Measurements from ENCODE around the gene ADPRS.

The ADPRS gene

GRCh38 chr1:36119456-36119855, 30.8 kb downstream of the ADPRS start:
- no peaks in the 10 kb centered on the region for H3K36me3 ChIP-seq (ENCODE audit: control insufficient read depth, insufficient read depth, low read length)
- TF ChIP-seq, protein P1, sequence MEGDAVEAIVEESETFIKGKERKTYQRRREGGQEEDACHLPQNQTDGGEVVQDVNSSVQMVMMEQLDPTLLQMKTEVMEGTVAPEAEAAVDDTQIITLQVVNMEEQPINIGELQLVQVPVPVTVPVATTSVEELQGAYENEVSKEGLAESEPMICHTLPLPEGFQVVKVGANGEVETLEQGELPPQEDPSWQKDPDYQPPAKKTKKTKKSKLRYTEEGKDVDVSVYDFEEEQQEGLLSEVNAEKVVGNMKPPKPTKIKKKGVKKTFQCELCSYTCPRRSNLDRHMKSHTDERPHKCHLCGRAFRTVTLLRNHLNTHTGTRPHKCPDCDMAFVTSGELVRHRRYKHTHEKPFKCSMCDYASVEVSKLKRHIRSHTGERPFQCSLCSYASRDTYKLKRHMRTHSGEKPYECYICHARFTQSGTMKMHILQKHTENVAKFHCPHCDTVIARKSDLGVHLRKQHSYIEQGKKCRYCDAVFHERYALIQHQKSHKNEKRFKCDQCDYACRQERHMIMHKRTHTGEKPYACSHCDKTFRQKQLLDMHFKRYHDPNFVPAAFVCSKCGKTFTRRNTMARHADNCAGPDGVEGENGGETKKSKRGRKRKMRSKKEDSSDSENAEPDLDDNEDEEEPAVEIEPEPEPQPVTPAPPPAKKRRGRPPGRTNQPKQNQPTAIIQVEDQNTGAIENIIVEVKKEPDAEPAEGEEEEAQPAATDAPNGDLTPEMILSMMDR (IDR thresholded peaks at IDR 0.05; ENCODE audit: insufficient read depth, low read length, poor library complexity, severe bottlenecking): no peak
- no peaks in the 10 kb centered on the region for H3K27me3 ChIP-seq (replicated peaks; ENCODE audit: control insufficient read depth, insufficient read depth, low read length)
- no peak overlapping the region for H3K4me3 ChIP-seq (replicated peaks; ENCODE audit: low read depth, low read length)
- DNase-seq (ENCODE audit: extremely low read depth, insufficient read length): no peak

DNA sequence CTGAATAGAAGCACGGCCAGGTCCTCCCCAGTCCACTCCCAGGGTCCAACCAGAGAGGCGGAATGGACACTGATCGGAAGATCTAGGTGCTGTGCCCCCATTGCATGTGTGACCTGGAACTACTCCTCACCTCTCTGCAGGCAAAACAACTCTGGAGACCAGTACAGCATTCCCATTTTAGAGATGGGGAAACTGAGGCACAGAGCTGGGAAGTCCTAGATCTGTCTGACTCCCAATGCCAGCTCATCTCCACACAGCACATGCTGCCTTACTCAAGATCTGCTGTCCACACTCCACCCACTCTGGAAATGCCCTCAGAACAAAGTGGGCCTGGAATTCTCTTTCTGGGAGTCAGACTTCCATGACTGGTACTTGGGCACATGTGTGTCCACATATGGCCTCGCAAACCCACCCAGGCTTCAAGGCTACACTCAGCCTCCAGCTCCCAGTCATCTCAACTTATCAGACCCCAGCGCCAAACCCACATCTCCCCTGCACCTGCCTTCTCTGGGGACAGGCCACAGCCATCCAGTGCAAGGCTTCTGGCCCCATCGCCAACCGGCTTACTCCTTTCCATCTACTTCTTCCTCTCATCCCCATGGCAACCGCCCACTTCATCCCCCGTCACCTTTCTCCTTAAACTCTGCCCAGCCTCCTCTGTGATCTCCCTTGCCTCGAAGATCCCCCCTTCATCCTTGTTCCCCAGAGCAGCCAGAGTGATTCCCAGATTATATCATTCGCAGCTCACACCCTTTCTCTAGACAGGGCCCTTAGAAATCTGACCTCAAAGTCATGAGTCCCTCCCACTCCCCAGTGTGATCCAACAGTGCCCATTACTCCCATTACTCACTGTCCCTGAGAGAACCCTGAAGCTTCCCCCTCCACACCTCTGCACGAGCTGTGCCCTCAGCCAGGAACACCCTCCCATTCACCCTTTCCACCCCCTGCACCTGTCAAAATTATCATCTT, 33.7 kb downstream of the ADPRS start:
- H3K27me3 ChIP-seq (replicated peaks; ENCODE audit: control insufficient read depth, insufficient read depth, low read length): no peaks in the 10 kb centered on the region
- H3K4me3 ChIP-seq (replicated peaks; ENCODE audit: low read depth, low read length): no peak overlapping the region
- TF ChIP-seq, protein P1 (IDR thresholded peaks at IDR 0.05; ENCODE audit: insufficient read depth, low read length, poor library complexity, severe bottlenecking): no peak
- H3K36me3 ChIP-seq (ENCODE audit: control insufficient read depth, insufficient read depth, low read length): no peaks in the 10 kb centered on the region
- no peak for DNase-seq (ENCODE audit: extremely low read depth, insufficient read length)

- no peaks in the 10 kb centered on the region for H3K36me3 ChIP-seq (ENCODE audit: control insufficient read depth, insufficient read depth, low read length)
- TF ChIP-seq, protein P1 (IDR thresholded peaks at IDR 0.05; ENCODE audit: insufficient read depth, low read length, poor library complexity, severe bottlenecking): no peak
- no peak overlapping the region for H3K4me3 ChIP-seq (replicated peaks; ENCODE audit: low read depth, low read length)
- no peaks in the 10 kb centered on the region for H3K27me3 ChIP-seq (replicated peaks; ENCODE audit: control insufficient read depth, insufficient read depth, low read length)
- no peak for DNase-seq (ENCODE audit: extremely low read depth, insufficient read length)
Observed at GRCh38 chr1:36123356-36123755, 34.7 kb downstream of the ADPRS start.

DNA sequence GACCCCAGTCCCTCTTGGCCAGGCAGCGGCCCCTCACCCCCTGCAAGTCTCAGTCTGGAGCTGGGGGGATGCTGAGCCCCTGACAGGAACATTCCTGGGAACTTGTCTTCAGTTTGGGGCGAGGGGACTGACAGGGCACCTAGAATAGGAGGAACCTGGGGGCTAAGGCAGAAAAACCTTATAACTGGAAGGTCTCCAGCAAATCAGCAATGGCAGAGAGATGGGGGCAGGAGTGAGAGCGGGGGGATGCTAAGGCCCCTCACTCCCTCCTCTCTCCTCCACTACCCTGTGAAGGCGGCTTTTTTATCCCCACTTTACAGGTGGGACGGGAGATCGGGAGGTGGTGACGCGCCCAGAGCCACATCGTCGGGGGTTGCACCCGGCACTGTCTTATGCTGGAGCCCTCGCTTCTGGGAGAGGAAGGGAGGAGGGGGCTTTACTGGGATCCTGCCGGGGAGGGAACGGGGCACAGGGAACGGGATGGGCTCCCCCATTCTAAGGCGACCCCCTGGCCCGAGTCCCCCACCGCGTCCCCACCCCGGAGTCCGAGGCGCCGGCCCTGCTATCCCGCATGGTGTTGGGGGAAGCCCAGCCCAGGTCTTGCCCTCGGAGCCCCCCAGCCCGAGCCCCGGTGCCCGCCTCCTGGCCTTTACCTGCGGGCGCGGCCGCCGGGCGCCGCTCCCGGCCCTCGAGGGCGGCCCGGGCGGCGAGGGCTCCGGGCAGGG, 35.9 kb downstream of the ADPRS start:
- Histone ChIP-seq H3K27me3 (replicated peaks; ENCODE audit: control insufficient read depth, insufficient read depth, low read length) (no peaks in the 10 kb centered on the region), H3K4me3 (replicated peaks; ENCODE audit: low read depth, low read length) (no peak overlapping the region), H3K36me3 (ENCODE audit: control insufficient read depth, insufficient read depth, low read length) (no peaks in the 10 kb centered on the region)
- TF ChIP-seq, protein P1 (IDR thresholded peaks at IDR 0.05; ENCODE audit: insufficient read depth, low read length, poor library complexity, severe bottlenecking): no peak
- no peak for DNase-seq (ENCODE audit: extremely low read depth, insufficient read length)

DNA sequence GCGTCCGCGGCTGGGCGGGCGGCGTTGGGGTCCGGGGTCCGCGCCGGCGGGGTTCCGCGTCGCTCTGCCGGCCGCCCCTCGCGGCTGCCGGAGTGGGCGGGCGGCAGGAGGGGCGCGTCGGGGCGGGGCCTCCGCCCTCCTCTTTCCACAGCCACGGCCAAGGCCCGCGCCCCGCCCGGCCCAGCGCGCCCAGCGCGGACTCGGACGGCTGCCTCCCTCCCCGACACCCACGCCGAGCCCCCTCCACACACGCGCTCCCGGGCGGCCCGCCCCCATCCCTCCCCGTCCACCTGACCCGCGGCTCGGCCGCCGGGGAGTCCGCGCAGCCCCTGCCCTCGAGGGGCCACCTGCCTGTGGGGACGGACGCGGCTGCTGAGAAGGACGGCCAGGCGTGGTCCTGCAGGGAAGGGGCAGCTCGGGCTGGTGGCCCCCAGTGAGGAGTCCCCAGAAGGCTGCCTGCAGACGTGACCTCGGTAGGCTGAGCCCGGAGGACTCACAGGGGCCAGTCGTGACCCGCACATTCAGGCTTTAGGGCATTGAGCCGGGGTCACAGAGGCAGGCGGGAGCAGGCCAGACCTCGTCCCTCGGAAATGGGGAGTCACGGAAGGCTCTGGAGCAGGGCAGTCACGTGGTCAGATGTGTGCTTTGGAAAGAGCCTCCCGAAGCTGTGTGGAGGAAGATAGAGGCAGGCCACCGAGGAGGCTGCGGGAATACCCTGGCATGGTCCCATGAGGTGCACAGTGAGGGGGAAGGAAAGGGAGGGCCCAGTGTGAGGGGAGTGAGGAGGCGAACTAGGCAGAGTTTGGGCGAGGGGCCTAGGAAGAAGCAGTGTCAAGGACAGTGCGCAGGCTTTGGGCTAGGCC, 36.7 kb downstream of the ADPRS start, which contains the start of gene COL8A2:
Gene COL8A2 (minus strand): TSS at position 94 of the 863 bp plus-strand sequence. CDS start 24,980 bp downstream, outside the sequence.
- TF ChIP-seq, protein P1 (IDR thresholded peaks at IDR 0.05; ENCODE audit: insufficient read depth, low read length, poor library complexity, severe bottlenecking): no peak
- Histone ChIP-seq H3K36me3 (ENCODE audit: control insufficient read depth, insufficient read depth, low read length) (no peaks in the 10 kb centered on the region), H3K27me3 (replicated peaks; ENCODE audit: control insufficient read depth, insufficient read depth, low read length) (no peaks in the 10 kb centered on the region), H3K4me3 (replicated peaks; ENCODE audit: low read depth, low read length) (no peak within 1 kb of the TSS)
- no peak for DNase-seq (ENCODE audit: extremely low read depth, insufficient read length)
